Measurements from ENCODE around the gene OR6T1.

DNA sequence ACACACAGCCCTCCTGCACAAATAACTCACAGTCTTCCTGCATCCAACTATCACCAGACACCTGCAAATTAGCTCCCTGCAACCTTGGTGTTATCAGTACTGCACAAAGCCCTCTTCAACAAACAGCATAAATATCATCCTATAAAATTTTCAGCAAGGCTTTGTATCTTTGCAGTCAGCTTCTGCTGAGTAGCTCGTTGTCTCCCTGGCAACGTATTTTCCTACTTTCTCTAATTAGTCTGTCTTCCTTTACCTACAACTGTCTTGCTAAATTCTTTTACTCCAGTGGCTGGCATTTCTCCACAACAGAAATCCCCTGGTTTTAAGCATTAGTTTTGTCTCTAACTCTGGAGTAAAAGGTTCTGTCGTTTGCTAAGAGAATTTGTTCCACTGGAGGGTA, 37.8 kb downstream of the OR6T1 start:
- TF ChIP-seq, protein P1, sequence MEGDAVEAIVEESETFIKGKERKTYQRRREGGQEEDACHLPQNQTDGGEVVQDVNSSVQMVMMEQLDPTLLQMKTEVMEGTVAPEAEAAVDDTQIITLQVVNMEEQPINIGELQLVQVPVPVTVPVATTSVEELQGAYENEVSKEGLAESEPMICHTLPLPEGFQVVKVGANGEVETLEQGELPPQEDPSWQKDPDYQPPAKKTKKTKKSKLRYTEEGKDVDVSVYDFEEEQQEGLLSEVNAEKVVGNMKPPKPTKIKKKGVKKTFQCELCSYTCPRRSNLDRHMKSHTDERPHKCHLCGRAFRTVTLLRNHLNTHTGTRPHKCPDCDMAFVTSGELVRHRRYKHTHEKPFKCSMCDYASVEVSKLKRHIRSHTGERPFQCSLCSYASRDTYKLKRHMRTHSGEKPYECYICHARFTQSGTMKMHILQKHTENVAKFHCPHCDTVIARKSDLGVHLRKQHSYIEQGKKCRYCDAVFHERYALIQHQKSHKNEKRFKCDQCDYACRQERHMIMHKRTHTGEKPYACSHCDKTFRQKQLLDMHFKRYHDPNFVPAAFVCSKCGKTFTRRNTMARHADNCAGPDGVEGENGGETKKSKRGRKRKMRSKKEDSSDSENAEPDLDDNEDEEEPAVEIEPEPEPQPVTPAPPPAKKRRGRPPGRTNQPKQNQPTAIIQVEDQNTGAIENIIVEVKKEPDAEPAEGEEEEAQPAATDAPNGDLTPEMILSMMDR (IDR thresholded peaks at IDR 0.05; ENCODE audit: low read depth, low read length, poor library complexity, severe bottlenecking) = no peak
- TF ChIP-seq EZH2phosphoT487 (IDR thresholded peaks at IDR 0.05; ENCODE audit: borderline replicate concordance, low read length) = no peak

All from DOHH2 (cell line).